CD8-positive, alpha-beta memory T cell (primary cell): ENCODE measurements around the gene ESR1. TPM values are rescaled to one million over a fixed set of nuclear protein-coding genes. Genes with fewer than 3 reads are reported as not detected.

Experiments
- CTCF ChIA-PET: fragments of 350-600 bp; sonication (Branson Sonifier 250); formaldehyde crosslinking; loops from one replicate; lab custom pipeline; 2021; ENCODE audit warnings: antibody characterized with exemption; lab: Charles Lee
- POLR2A ChIA-PET: fragments of 350-600 bp; sonication (Branson Sonifier 250); formaldehyde crosslinking; loops from one replicate; lab custom pipeline; 2021; ENCODE audit warnings: antibody characterized with exemption; lab: Charles Lee
- DNase-seq, 5 donors: peaks; one replicate each; pipeline versions ENCODE4 v3.0.0 to v3.0.0-alpha.2; 2020 to 2022; ENCODE audit warnings: mixed read lengths in 1 of 5
- H3K27ac ChIP-seq: one replicate; pipeline ENCODE4 v1.7.0; 2013; ENCODE audit warnings: low read depth, mild to moderate bottlenecking, low read length, moderate library complexity
- H3K27me3 ChIP-seq: 2 replicates; pipeline ENCODE4 v1.7.0; 2013; ENCODE audit warnings: low read length, mild to moderate bottlenecking; ENCODE audit not compliant: insufficient read depth, poor library complexity, severe bottlenecking
- H3K36me3 ChIP-seq: 2 replicates; pipeline ENCODE4 v1.7.0; 2013; ENCODE audit warnings: mild to moderate bottlenecking, low read length, moderate library complexity; ENCODE audit not compliant: insufficient read depth
- H3K4me1 ChIP-seq: 2 replicates; pipeline ENCODE4 v1.7.0; 2013; ENCODE audit warnings: mild to moderate bottlenecking, low read length, moderate library complexity; ENCODE audit not compliant: insufficient read depth
- H3K4me3 ChIP-seq: 2 replicates; pipeline ENCODE4 v1.7.0; 2013; ENCODE audit warnings: mild to moderate bottlenecking, low read length
- H3K9me3 ChIP-seq: 2 replicates; pipeline ENCODE4 v1.7.0; 2013; ENCODE audit warnings: mild to moderate bottlenecking, low read length
- H3K27ac Mint-ChIP-seq, 8 donors: one replicate each; pipeline ENCODE4 v1.8.0; 2020 to 2021; ENCODE audit warnings: mixed read lengths in 8 of 8, mild to moderate bottlenecking in 6 of 8, inconsistent platforms in 3 of 8, moderate library complexity in 3 of 8
- H3K27me3 Mint-ChIP-seq, 2 donors: one replicate each; pipeline ENCODE4 v1.8.0; 2020 to 2021; ENCODE audit warnings: mixed read lengths in 2 of 2, mild to moderate bottlenecking in 1 of 2, moderate library complexity in 1 of 2
- H3K36me3 Mint-ChIP-seq, 3 donors: one replicate each; pipeline ENCODE4 v1.8.0; 2020 to 2021; ENCODE audit warnings: mixed read lengths in 3 of 3, inconsistent platforms in 1 of 3, mild to moderate bottlenecking in 1 of 3
- H3K4me1 Mint-ChIP-seq, 3 donors: one replicate each; pipeline ENCODE4 v1.8.0; 2020 to 2021; ENCODE audit warnings: mixed read lengths in 3 of 3, inconsistent platforms in 1 of 3, mild to moderate bottlenecking in 1 of 3
- H3K4me3 Mint-ChIP-seq, 7 donors: one replicate each; pipeline ENCODE4 v1.8.0; 2020 to 2021; ENCODE audit warnings: mixed read lengths in 7 of 7, mild to moderate bottlenecking in 6 of 7, moderate library complexity in 4 of 7, inconsistent platforms in 2 of 7
- H3K9me3 Mint-ChIP-seq, 5 donors: one replicate each; pipeline ENCODE4 v1.8.0; 2020 to 2022; ENCODE audit warnings: mixed read lengths in 5 of 5, mild to moderate bottlenecking in 3 of 5, moderate library complexity in 2 of 5, inconsistent platforms in 1 of 5
- polyA plus RNA-seq: library from polyadenylated mRNA; unstranded; fragments of 300-500 nt; fragmentation: Illumina TruSeq; gene quantifications from one replicate; pipeline ENCODE4 v1.2.3, GENCODE V29; 2021
- total RNA-seq, 2 experiments: library from RNA; stranded (reverse); gene quantifications; one replicate each; pipeline ENCODE4 v1.2.3, GENCODE V29; 2021

ESR1 gene
- total and polyA plus RNA-seq, 3 experiments from 2014 or later = 0.15 to 1.2 TPM; not detected in 1

GRCh38 chr6:152112491-152113261, 305.2 kb downstream of the ESR1 start:
- Histone ChIP-seq H3K4me1 (no peaks in the 10 kb centered on the region), H3K4me3 (no peak overlapping the region), H3K36me3 (no peaks in the 10 kb centered on the region), H3K27me3 (no peaks in the 10 kb centered on the region), H3K9me3 (no peaks in the 10 kb centered on the region), H3K27ac (no peak overlapping the region)
- no peak for DNase-seq
- Mint-ChIP-seq H3K4me1 (peaks cover 0 to 4% (median under 1%) of the 10 kb centered on the region in 3 donors), H3K36me3 (no peaks in the 10 kb centered on the region), H3K4me3 (no peak overlapping the region), H3K27ac (no peak overlapping the region), H3K9me3 (no peaks in the 10 kb centered on the region), H3K27me3 (peaks cover 2 to 4% of the 10 kb centered on the region in 2 donors)
- CTCF ChIA-PET = no interaction called here
- POLR2A ChIA-PET = no interaction called here

DNA sequence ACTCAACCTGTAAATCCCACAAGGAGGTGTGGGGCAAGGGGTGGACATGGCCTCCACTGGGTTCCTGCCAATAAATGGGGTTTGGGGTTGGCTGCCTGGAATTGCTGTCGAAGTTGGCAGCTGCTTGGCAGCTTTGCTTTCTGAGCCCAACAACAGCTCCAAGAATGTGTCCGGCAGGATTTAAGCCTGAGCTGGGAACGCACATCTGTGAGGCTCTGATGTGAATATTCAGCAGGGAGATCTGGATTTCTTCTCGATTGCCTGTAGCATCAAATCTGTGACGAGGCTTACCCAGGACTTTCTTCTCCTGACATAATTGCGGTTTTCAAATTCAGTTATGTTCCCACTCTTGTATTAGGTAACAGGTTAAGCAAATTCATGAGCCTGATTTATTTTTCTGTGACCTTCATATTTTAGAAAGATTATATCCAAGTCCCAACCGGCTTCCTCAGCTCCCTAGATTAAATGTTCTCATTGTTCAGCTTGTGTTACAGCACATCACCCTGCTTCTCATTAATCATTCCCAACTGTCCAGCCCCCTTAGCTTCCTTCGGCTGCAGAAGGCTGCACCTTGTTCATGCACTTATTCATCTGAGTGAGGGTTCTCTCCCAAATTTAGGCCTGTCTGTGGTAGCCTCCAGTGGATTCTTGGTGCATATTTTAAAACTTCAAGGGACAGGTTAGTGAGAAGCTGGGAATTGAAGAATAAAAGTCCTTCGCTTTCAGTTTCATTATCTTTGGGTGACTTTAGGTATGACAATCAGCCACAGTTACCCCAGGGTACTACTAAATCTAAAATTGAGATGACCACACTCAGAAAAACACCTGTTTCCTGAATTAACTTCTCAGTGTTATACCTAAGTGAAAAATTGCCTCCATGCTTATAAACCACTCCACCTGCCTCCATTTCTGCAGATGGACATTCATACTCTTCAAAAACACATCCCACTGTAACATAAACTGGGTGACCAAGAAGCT, 310.0 kb downstream of the ESR1 start:
- ChIA-PET CTCF (no interaction called here), POLR2A (no interaction called here)
- H3K36me3 ChIP-seq = peaks cover 30% of the 10 kb centered on the region
- H3K9me3 Mint-ChIP-seq = peaks cover 0 to 5% (median 0%) of the 10 kb centered on the region in 5 donors
- no peaks in the 10 kb centered on the region for H3K9me3 ChIP-seq
- H3K4me3 Mint-ChIP-seq = no peak overlapping the region
- peaks cover 0 to 5% of the 10 kb centered on the region in 2 donors for H3K27me3 Mint-ChIP-seq
- DNase-seq = no peak
- H3K4me1 ChIP-seq = no peaks in the 10 kb centered on the region
- no peak overlapping the region for H3K27ac ChIP-seq
- H3K36me3 Mint-ChIP-seq = peaks cover 28 to 39% (median 31%) of the 10 kb centered on the region in 3 donors
- no peaks in the 10 kb centered on the region for H3K27me3 ChIP-seq
- peak overlapping the region in 6 of 8 donors; percentile 12 to 80 (median 43) for H3K27ac Mint-ChIP-seq
- no peak overlapping the region for H3K4me3 ChIP-seq
- peaks cover 0 to 9% (median 8%) of the 10 kb centered on the region in 3 donors for H3K4me1 Mint-ChIP-seq

GRCh38 chr6:152118224-152118623, 310.7 kb downstream of the ESR1 start:
- Histone ChIP-seq H3K36me3 (peaks cover 30% of the 10 kb centered on the region), H3K27ac (no peak overlapping the region), H3K4me3 (no peak overlapping the region), H3K27me3 (no peaks in the 10 kb centered on the region), H3K9me3 (no peaks in the 10 kb centered on the region), H3K4me1 (no peaks in the 10 kb centered on the region)
- H3K27ac Mint-ChIP-seq = peak overlapping the region in 4 of 8 donors; percentile 4 to 80 (median 43)
- peaks cover 0 to 5% of the 10 kb centered on the region in 2 donors for H3K27me3 Mint-ChIP-seq
- POLR2A ChIA-PET = no interaction called here
- DNase-seq = no peak
- H3K4me3 Mint-ChIP-seq = no peak overlapping the region
- peaks cover 0 to 9% (median 8%) of the 10 kb centered on the region in 3 donors for H3K4me1 Mint-ChIP-seq
- H3K36me3 Mint-ChIP-seq = peaks cover 28 to 47% (median 31%) of the 10 kb centered on the region in 3 donors
- H3K9me3 Mint-ChIP-seq = peaks cover 0 to 5% (median 0%) of the 10 kb centered on the region in 5 donors
- CTCF ChIA-PET = no interaction called here

- no peak overlapping the region for H3K27ac Mint-ChIP-seq
- H3K36me3 Mint-ChIP-seq = peaks cover 28 to 51% (median 31%) of the 10 kb centered on the region in 3 donors
- peaks cover 0 to 5% of the 10 kb centered on the region in 2 donors for H3K27me3 Mint-ChIP-seq
- H3K27ac ChIP-seq = no peak overlapping the region
- peaks cover under 1 to 9% (median 8%) of the 10 kb centered on the region in 3 donors for H3K4me1 Mint-ChIP-seq
- H3K27me3 ChIP-seq = no peaks in the 10 kb centered on the region
- peaks cover 30% of the 10 kb centered on the region for H3K36me3 ChIP-seq
- H3K4me3 Mint-ChIP-seq = no peak overlapping the region
- DNase-seq = no peak
- no peaks in the 10 kb centered on the region for H3K9me3 ChIP-seq
- ChIA-PET POLR2A (no interaction called here), CTCF (no interaction called here)
- H3K9me3 Mint-ChIP-seq = peaks cover 0 to 5% (median 0%) of the 10 kb centered on the region in 5 donors
- H3K4me3 ChIP-seq = no peak overlapping the region
- no peaks in the 10 kb centered on the region for H3K4me1 ChIP-seq
Measured at GRCh38 chr6:152118678-152119077, 311.2 kb downstream of the ESR1 start.

DNA sequence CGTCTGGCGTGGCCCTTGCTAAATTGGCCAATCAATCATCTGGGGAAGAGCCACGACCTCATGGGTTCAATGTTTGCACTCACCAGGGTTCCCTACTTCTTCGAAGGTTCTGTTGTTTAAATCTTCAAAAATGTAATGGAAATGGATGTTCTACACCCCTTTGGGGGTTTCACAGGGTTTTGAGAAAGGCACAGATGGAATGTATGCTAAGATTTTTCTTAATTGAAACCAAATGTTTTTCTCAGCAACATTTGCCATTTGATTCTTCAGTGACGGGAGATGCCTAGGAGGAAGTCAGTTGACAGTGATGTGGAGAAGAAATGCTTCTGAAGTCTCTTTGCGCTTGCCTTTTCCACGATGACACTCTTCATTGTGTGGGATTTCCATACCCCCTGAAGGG, 312.3 kb downstream of the ESR1 start:
- Mint-ChIP-seq H3K27me3 (peaks cover 0 to 5% of the 10 kb centered on the region in 2 donors), H3K36me3 (peaks cover 31 to 63% (median 34%) of the 10 kb centered on the region in 3 donors), H3K4me1 (peaks cover 2 to 9% (median 8%) of the 10 kb centered on the region in 3 donors), H3K4me3 (no peak overlapping the region), H3K27ac (peak overlapping the region in 4 of 8 donors; percentile 17 to 49 (median 34)), H3K9me3 (peaks cover 0 to 5% (median 0%) of the 10 kb centered on the region in 5 donors)
- CTCF ChIA-PET = no interaction called here
- POLR2A ChIA-PET = no interaction called here
- no peaks in the 10 kb centered on the region for H3K4me1 ChIP-seq
- H3K27ac ChIP-seq = no peak overlapping the region
- no peak overlapping the region for H3K4me3 ChIP-seq
- no peak for DNase-seq
- peaks cover 33% of the 10 kb centered on the region for H3K36me3 ChIP-seq
- no peaks in the 10 kb centered on the region for H3K9me3 ChIP-seq
- H3K27me3 ChIP-seq = no peaks in the 10 kb centered on the region

GRCh38 chr6:152121910-152122309, 314.4 kb downstream of the ESR1 start:
- H3K36me3 Mint-ChIP-seq = peaks cover 31 to 83% (median 37%) of the 10 kb centered on the region in 3 donors
- no peak overlapping the region for H3K27ac Mint-ChIP-seq
- peaks cover 2 to 11% (median 9%) of the 10 kb centered on the region in 3 donors for H3K4me1 Mint-ChIP-seq
- peaks cover 0 to 5% (median 0%) of the 10 kb centered on the region in 5 donors for H3K9me3 Mint-ChIP-seq
- no peak overlapping the region for H3K4me3 ChIP-seq
- DNase-seq = no peak
- CTCF ChIA-PET = no interaction called here
- H3K36me3 ChIP-seq = peaks cover 36% of the 10 kb centered on the region
- H3K4me3 Mint-ChIP-seq = no peak overlapping the region
- POLR2A ChIA-PET = no interaction called here
- no peak overlapping the region for H3K27ac ChIP-seq
- no peaks in the 10 kb centered on the region for H3K9me3 ChIP-seq
- peaks cover 0 to 5% of the 10 kb centered on the region in 2 donors for H3K27me3 Mint-ChIP-seq
- no peaks in the 10 kb centered on the region for H3K27me3 ChIP-seq
- no peaks in the 10 kb centered on the region for H3K4me1 ChIP-seq

DNA sequence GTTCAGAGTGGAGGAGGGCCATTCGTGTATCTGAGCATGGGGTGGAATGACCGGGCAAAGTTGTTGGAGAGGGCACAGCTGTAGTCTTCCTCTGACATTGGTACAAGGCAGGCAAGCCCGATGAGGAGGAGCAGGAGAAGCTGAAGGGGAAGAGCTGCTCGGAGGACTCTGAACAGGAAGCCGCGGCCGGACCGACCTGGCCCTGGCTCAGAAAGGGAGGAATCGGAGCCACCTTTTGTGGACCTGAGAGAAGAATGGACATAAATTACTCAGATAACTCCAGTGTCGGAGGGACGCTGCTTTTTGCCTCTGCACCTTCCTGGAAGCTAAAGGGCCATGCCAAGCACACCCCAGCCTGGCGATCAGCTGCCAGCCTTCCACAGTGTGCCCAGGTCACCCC, 315.0 kb downstream of the ESR1 start:
- DNase-seq = no peak
- Histone ChIP-seq H3K27ac (no peak overlapping the region), H3K9me3 (no peaks in the 10 kb centered on the region), H3K36me3 (peaks cover 37% of the 10 kb centered on the region), H3K27me3 (no peaks in the 10 kb centered on the region), H3K4me1 (no peaks in the 10 kb centered on the region), H3K4me3 (no peak overlapping the region)
- Mint-ChIP-seq H3K9me3 (peaks cover 0 to 5% (median 0%) of the 10 kb centered on the region in 5 donors), H3K36me3 (peaks cover 31 to 89% (median 37%) of the 10 kb centered on the region in 3 donors), H3K27ac (peak overlapping the region in 1 of 8 donors; percentile 13), H3K27me3 (peaks cover 0 to 5% of the 10 kb centered on the region in 2 donors), H3K4me1 (peaks cover 2 to 11% (median 8%) of the 10 kb centered on the region in 3 donors), H3K4me3 (no peak overlapping the region)
- ChIA-PET CTCF (no interaction called here), POLR2A (no interaction called here)
